Measurements from ENCODE around the gene LAMC1. TPM values are rescaled to one million over a fixed set of nuclear protein-coding genes. Genes with fewer than 3 reads are reported as not detected.

Gene LAMC1
- total RNA-seq, 1 donor from 2014 or later: 164 TPM

- Mint-ChIP-seq H3K4me1 (peaks cover 9% of the 10 kb centered on the region), H3K27ac (peak within 1 kb of the TSS; percentile 95), H3K36me3 (no peaks in the 10 kb centered on the region), H3K4me3 (peak within 1 kb of the TSS; percentile 83), H3K9me3 (no peaks in the 10 kb centered on the region), H3K27me3 (ENCODE audit: low read depth) (peaks cover 7% of the 10 kb centered on the region)
- TF ChIP-seq CTCF (IDR thresholded peaks at IDR 0.05; ENCODE audit: unreplicated experiment): no peak
- DNase-seq (ENCODE audit: low spot score in 2 of 2, unreplicated experiment in 2 of 2): peak; percentile 53 to 78
Measured at GRCh38 chr1:183185941-183186490, 162.8 kb downstream of the LAMC1 start, which contains the start of gene LAMC2. TSS of gene LAMC2 (plus strand) at chr1:183186264. CDS start at chr1:183186353, 89 bp downstream.

- H3K36me3 Mint-ChIP-seq: no peaks in the 10 kb centered on the region
- TF ChIP-seq CTCF (IDR thresholded peaks at IDR 0.05; ENCODE audit: unreplicated experiment): no peak
- no peak for DNase-seq (ENCODE audit: low spot score in 2 of 2, unreplicated experiment in 2 of 2)
- no peaks in the 10 kb centered on the region for H3K9me3 Mint-ChIP-seq
- peak overlapping the region; percentile 95 for H3K27ac Mint-ChIP-seq
- H3K4me3 Mint-ChIP-seq: peak overlapping the region; percentile 83
- H3K4me1 Mint-ChIP-seq: peaks cover 8% of the 10 kb centered on the region
- peaks cover 7% of the 10 kb centered on the region for H3K27me3 Mint-ChIP-seq (ENCODE audit: low read depth)
Measured at GRCh38 chr1:183186841-183187240, 163.6 kb downstream of the LAMC1 start.

- H3K4me1 Mint-ChIP-seq: peaks cover 8% of the 10 kb centered on the region
- H3K4me3 Mint-ChIP-seq: no peak overlapping the region
- H3K36me3 Mint-ChIP-seq: no peaks in the 10 kb centered on the region
- no peak for DNase-seq (ENCODE audit: low spot score in 2 of 2, unreplicated experiment in 2 of 2)
- no peaks in the 10 kb centered on the region for H3K9me3 Mint-ChIP-seq
- no peak for TF ChIP-seq CTCF (IDR thresholded peaks at IDR 0.05; ENCODE audit: unreplicated experiment)
- peaks cover 7% of the 10 kb centered on the region for H3K27me3 Mint-ChIP-seq (ENCODE audit: low read depth)
- H3K27ac Mint-ChIP-seq: no peak overlapping the region
Measured at GRCh38 chr1:183188240-183188639, 165.0 kb downstream of the LAMC1 start.

- Mint-ChIP-seq H3K4me3 (no peak overlapping the region), H3K27me3 (ENCODE audit: low read depth) (peaks cover 5% of the 10 kb centered on the region), H3K4me1 (peaks cover 10% of the 10 kb centered on the region), H3K27ac (no peak overlapping the region), H3K36me3 (no peaks in the 10 kb centered on the region), H3K9me3 (no peaks in the 10 kb centered on the region)
- no peak for DNase-seq (ENCODE audit: low spot score in 2 of 2, unreplicated experiment in 2 of 2)
- TF ChIP-seq CTCF (IDR thresholded peaks at IDR 0.05; ENCODE audit: unreplicated experiment): no peak
Measured at GRCh38 chr1:183191833-183192232, 168.6 kb downstream of the LAMC1 start.

- TF ChIP-seq CTCF (IDR thresholded peaks at IDR 0.05; ENCODE audit: unreplicated experiment): no peak
- H3K27me3 Mint-ChIP-seq (ENCODE audit: low read depth): peaks cover under 1% of the 10 kb centered on the region
- DNase-seq (ENCODE audit: low spot score in 2 of 2, unreplicated experiment in 2 of 2): no peak
- peaks cover 18% of the 10 kb centered on the region for H3K4me1 Mint-ChIP-seq
- H3K9me3 Mint-ChIP-seq: no peaks in the 10 kb centered on the region
- H3K36me3 Mint-ChIP-seq: no peaks in the 10 kb centered on the region
- no peak overlapping the region for H3K4me3 Mint-ChIP-seq
- no peak overlapping the region for H3K27ac Mint-ChIP-seq
Measured at GRCh38 chr1:183193963-183194525, 170.8 kb downstream of the LAMC1 start.
